Astrocyte of the spinal cord (primary cell): ENCODE measurements around the gene ESPN.
"Not testable (repeated sequence)": the region's sequence is repeated elsewhere in the genome, so short reads cannot be mapped to it uniquely, and the experiment has no call there.

Experiments used
- DNase-seq: peaks from one replicate; pipeline ENCODE4 v3.0.0; 2011; ENCODE audit warnings: low read depth, low spot score
- H3K4me3 ChIP-seq: 2 replicates; pipeline ENCODE4 v1.5.1; 2011; ENCODE audit warnings: low read depth, mild to moderate bottlenecking, low read length, moderate library complexity
- in situ Hi-C: cut with HindIII; loops from 2 replicates; pipeline ENCODE4 v1.10.0; 2017; ENCODE audit warnings: low sequenced_read_pairs
- TF ChIP-seq, protein P1 (sequence below): IDR thresholded peaks from 2 replicates; pipeline ENCODE4 v1.5.1; 2012; ENCODE audit warnings: low read depth, mild to moderate bottlenecking, low read length, inconsistent platforms

Gene ESPN

DNA sequence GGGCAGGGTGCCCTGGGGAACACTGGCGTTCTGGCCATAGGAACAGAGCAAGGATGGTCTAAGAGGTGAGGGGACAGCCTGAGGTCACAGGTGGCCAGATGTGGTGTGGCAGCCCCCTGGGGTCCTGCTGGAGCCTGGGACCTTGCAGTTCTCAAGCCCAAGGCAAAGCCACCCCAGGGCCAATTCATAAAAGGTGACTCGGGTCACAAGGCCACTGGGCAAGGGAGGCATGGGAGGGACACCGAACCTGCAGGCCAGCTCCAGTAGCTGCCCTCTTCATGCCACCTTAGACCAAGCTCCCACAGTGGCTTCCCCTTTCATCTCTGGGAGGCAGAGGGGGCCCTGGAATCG is 22.1 kb downstream of the ESPN start:
- DNase-seq: no peak
- in situ Hi-C loops: no loop called here
- H3K4me3 ChIP-seq: no peak overlapping the region
- TF ChIP-seq, protein P1, sequence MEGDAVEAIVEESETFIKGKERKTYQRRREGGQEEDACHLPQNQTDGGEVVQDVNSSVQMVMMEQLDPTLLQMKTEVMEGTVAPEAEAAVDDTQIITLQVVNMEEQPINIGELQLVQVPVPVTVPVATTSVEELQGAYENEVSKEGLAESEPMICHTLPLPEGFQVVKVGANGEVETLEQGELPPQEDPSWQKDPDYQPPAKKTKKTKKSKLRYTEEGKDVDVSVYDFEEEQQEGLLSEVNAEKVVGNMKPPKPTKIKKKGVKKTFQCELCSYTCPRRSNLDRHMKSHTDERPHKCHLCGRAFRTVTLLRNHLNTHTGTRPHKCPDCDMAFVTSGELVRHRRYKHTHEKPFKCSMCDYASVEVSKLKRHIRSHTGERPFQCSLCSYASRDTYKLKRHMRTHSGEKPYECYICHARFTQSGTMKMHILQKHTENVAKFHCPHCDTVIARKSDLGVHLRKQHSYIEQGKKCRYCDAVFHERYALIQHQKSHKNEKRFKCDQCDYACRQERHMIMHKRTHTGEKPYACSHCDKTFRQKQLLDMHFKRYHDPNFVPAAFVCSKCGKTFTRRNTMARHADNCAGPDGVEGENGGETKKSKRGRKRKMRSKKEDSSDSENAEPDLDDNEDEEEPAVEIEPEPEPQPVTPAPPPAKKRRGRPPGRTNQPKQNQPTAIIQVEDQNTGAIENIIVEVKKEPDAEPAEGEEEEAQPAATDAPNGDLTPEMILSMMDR: no peak

DNA sequence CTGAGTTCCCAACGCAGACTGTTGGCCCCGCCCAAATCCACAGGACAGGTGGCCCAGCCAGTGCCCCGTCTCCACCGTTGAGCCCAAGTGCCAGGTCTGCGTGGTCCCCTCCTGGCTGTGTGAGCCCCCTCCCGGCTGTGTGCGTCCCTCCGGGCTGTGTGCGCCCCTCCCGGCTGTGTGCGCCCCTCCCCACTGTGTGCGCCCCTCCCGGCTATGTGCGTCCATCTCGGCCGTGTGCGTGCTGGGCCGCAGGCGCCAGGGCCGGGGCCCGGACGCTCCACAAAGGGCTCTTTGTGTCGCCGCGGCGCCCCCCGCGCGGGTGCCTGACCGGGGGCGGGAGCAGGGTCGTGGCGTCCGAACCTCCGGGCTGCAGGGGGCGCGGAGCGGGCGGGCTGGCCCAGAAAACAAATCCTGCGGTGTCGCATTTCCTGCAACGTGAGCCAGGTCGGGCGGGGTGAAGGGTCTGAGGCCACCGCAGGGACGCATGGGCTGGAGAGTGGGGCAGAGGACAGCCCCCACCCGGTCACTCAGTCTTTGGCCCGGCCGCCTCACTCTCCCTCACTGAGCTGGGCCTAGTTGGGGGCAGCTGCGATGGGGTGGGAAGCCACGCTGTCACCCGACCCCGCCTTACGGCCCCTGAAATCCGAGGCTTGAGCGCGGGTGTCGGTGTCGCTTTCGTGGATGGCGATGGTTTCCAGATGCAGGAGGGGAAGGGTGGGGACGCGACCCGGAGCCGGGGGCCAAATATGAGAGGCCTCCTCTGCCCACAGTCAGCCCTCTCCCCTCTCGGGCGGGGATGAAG is 22.6 kb downstream of the ESPN start:
- no peak for DNase-seq
- TF ChIP-seq, protein P1: no peak
- in situ Hi-C loops: no loop called here
- H3K4me3 ChIP-seq: no peak overlapping the region

DNA sequence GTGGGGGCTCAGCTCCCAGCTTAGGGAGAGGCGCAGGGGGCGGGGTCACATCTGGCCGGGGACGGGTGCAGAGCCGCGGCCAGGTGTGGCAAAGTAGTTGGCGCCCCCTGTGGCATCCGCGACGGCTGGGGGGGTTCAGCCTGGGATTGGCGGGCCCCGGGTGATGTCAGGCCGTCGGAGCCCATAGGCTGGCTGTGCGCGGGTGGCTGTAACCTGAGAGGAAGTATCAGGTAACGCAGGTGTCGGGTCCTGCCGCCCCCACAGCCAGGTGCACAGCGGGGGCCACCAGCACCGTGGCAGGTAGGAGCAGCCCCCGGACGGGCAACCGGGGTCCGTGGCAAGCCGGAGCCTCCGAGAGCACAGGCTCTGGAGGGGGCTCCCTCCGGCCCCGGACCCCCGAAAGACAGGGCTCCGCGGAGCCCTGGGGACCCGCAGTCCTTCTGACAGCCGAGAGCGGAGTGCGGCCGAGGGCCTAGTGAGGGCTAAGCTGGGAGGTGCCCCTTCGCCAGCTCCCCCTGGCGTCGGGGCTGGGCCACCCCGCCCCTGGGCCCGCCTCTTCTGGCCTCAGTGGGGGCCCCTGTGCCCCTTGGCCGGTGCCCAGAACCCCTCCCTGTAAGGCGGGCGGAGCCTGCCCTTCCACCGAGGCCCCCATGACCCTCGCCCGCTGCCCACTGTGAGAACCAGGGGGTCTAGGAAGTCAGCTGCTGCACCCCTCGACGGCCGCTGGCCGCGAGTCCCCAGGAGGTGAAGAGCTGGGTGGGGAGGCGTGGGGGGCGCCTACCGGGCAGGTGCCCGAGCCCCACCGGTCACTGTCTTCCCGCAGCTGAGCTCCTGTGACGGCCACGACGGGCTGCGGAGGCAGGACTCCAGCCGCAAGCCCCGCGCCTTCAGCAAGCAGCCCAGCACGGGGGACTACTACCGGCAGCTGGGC is 23.5 kb downstream of the ESPN start:
- in situ Hi-C loops: no loop called here

DNA sequence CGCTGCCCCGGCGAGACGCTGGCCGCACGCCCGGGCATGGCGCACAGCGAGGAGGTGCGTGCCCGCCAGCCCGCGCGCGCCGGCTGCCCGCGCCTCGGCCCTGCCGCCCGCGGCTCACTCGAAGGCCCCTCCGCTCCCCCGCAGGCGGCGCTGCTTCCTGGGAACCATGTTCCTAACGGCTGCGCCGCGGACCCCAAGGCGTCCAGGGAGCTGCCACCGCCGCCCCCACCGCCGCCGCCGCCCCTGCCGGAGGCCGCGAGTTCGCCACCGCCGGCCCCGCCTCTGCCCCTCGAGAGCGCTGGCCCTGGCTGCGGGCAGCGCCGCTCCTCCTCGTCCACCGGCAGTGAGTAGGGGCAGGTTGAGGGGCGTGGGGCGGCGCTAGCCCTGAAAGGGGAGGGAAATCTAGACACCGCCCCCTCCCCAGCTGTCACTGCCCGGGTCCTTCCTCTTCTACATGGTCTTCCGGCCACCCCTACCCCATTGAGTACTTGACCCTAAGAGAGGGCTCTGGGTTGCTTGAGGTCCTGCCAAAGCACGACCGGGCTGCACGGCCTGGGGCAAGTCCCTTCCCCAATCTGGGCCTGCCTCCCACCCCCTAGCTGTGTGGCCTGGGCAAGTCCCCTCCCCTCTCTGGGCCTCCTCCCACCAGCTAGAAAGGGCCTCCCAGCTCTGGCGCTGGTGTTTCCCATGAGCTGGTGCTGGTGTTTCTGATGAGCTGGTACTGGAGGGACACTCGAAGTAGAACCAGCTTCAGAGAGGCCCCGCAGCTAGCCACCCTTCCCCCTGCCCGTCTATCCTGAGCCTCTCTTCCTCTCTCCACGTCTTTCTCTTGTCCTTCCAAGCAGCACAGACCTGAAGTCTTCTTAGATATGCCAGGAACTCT is 24.4 kb downstream of the ESPN start:
- TF ChIP-seq, protein P1: no peak
- no peak overlapping the region for H3K4me3 ChIP-seq
- in situ Hi-C loops: no loop called here
- DNase-seq: no peak

More for the DNA sequence above, 23.5 kb downstream of the ESPN start:
- no peak for DNase-seq
- H3K4me3 ChIP-seq: no peak overlapping the region
- TF ChIP-seq, protein P1: no peak

DNA sequence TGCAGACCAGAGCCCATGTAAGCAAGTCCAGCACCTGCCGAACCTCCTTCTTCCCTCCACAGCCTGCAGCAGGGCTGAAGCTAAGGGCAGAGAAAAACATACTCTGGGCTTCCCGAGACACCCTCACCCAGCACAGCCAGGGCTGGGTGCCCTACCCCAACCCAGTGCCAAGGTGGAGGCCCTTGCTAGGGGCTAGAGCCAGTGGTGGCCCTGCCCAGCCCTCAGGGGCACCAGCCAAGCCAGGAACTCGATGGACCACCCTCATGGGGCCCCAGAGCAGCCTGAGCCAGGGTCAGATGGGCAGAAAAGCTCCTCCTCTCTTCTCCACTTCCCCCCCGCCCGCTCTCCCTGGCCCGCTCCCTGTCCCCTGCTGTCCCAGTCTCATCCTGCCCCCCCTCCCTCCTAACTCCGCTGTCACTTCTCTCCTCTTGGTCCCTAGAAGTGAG is 25.5 kb downstream of the ESPN start:
- TF ChIP-seq, protein P1: no peak
- in situ Hi-C loops: no loop called here
- no peak overlapping the region for H3K4me3 ChIP-seq
- no peak for DNase-seq

DNA sequence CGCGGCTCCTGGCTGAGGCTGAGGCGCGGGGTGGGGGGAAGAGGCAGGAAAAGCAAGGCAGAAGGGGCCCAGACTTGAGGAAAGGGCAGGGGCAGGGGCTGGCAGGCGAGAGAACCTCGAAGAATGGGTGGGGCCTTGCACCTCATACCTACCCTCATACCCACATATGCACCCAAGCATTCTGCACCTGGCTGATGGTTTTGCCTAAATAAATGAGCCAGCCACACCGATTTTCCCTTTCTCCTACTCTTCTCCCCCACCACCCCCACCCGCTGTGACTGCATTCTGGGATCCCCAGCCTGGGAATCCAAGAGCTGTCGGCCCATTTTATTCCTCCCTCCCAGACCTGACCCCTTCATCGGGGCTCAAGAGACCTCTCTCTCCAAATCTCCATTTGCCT is 25.9 kb downstream of the ESPN start:
- DNase-seq, in situ Hi-C loops, H3K4me3 ChIP-seq: not testable (repeated sequence)
